ENCODE results near the gene ACSS1.
A peak's percentile ranks its signal among the peaks of the same experiment; 100 is the strongest.

Gene ACSS1

GRCh38 chr20:25018425-25018824, 39.5 kb downstream of the ACSS1 start:
- TF ChIP-seq CTCF (IDR thresholded peaks at IDR 0.05; ENCODE audit: insufficient read depth, low read depth, low read length, missing control alignments) = no peak
- no peak for DNase-seq (ENCODE audit: low read depth)
- no peak overlapping the region for H3K4me3 ChIP-seq (ENCODE audit: low read depth, low read length)

- H3K4me3 ChIP-seq (ENCODE audit: low read depth, low read length) = no peak overlapping the region
- no peak for DNase-seq (ENCODE audit: low read depth)
- TF ChIP-seq CTCF (IDR thresholded peaks at IDR 0.05; ENCODE audit: insufficient read depth, low read depth, low read length, missing control alignments) = no peak
Measured at GRCh38 chr20:25017257-25017803, 40.6 kb downstream of the ACSS1 start.

GRCh38 chr20:25016471-25016870, 41.5 kb downstream of the ACSS1 start:
- no peak for TF ChIP-seq CTCF (IDR thresholded peaks at IDR 0.05; ENCODE audit: insufficient read depth, low read depth, low read length, missing control alignments)
- no peak for DNase-seq (ENCODE audit: low read depth)
- H3K4me3 ChIP-seq (ENCODE audit: low read depth, low read length) = no peak overlapping the region

GRCh38 chr20:25015986-25016385, 42.0 kb downstream of the ACSS1 start:
- TF ChIP-seq CTCF (IDR thresholded peaks at IDR 0.05; ENCODE audit: insufficient read depth, low read depth, low read length, missing control alignments) = no peak
- no peak for DNase-seq (ENCODE audit: low read depth)
- no peak overlapping the region for H3K4me3 ChIP-seq (ENCODE audit: low read depth, low read length)

GRCh38 chr20:25014816-25015215, 43.1 kb downstream of the ACSS1 start:
- TF ChIP-seq CTCF (IDR thresholded peaks at IDR 0.05; ENCODE audit: insufficient read depth, low read depth, low read length, missing control alignments) = no peak
- no peak overlapping the region for H3K4me3 ChIP-seq (ENCODE audit: low read depth, low read length)
- peak; percentile 12 for DNase-seq (ENCODE audit: low read depth)

GRCh38 chr20:25013478-25014380, 44.2 kb downstream of the ACSS1 start:
- no peak for TF ChIP-seq CTCF (IDR thresholded peaks at IDR 0.05; ENCODE audit: insufficient read depth, low read depth, low read length, missing control alignments)
- no peak overlapping the region for H3K4me3 ChIP-seq (ENCODE audit: low read depth, low read length)

More at GRCh38 chr20:25013478-25014380, 44.2 kb downstream of the ACSS1 start:
- no peak for DNase-seq (ENCODE audit: low read depth)

Measured in GM12865 (cell line).